Osteocyte (in vitro differentiated cells): ENCODE data around the gene PPP2R2B. TPM values are rescaled to one million over a fixed set of nuclear protein-coding genes. Genes with fewer than 3 reads are reported as not detected.
A peak's percentile ranks its signal among the peaks of the same experiment; 100 is the strongest.
"Not testable (repeated sequence)": the region's sequence is repeated elsewhere in the genome, so short reads cannot be mapped to it uniquely, and the experiment has no call there.

ENCODE experiments used
- DNase-seq: peaks from one replicate; pipeline ENCODE4 v3.0.0; 2021; ENCODE audit warnings: mixed read lengths; ENCODE audit not compliant: unreplicated experiment; ENCODE audit errors: extremely low spot score
- H3K27ac Mint-ChIP-seq: one replicate; pipeline ENCODE4 v1.8.0; 2021; ENCODE audit warnings: mild to moderate bottlenecking, mixed read lengths; ENCODE audit not compliant: unreplicated experiment
- H3K27me3 Mint-ChIP-seq: one replicate; pipeline ENCODE4 v1.8.0; 2021; ENCODE audit warnings: mixed read lengths; ENCODE audit not compliant: unreplicated experiment
- H3K36me3 Mint-ChIP-seq: one replicate; pipeline ENCODE4 v1.8.0; 2021; ENCODE audit warnings: mixed read lengths; ENCODE audit not compliant: unreplicated experiment
- H3K4me1 Mint-ChIP-seq: one replicate; pipeline ENCODE4 v1.8.0; 2021; ENCODE audit warnings: mixed read lengths; ENCODE audit not compliant: unreplicated experiment
- H3K4me3 Mint-ChIP-seq: one replicate; pipeline ENCODE4 v1.8.0; 2021; ENCODE audit warnings: mild to moderate bottlenecking, moderate library complexity, mixed read lengths; ENCODE audit not compliant: unreplicated experiment
- H3K9me3 Mint-ChIP-seq: one replicate; pipeline ENCODE4 v1.8.0; 2021; ENCODE audit warnings: mixed read lengths; ENCODE audit not compliant: unreplicated experiment
- CTCF ChIP-seq: fragments of 200-600 bp; sonication (generic); IDR thresholded peaks from 2 replicates; pipeline ENCODE4 v1.5.0; 2021; ENCODE audit warnings: antibody characterized with exemption, mild to moderate bottlenecking, moderate library complexity
- total RNA-seq: library from RNA; stranded (reverse); gene quantifications from 2 replicates; pipeline ENCODE4 v1.2.1, GENCODE V29; 2021

Gene PPP2R2B
- total RNA-seq, 1 donor from 2014 or later: not detected

GRCh38 chr5:146744068-146744745, 134.3 kb downstream of the PPP2R2B start:
- no peak for DNase-seq
- Mint-ChIP-seq H3K4me1 (peaks cover 5% of the 10 kb centered on the region), H3K27ac (no peak overlapping the region)

DNA sequence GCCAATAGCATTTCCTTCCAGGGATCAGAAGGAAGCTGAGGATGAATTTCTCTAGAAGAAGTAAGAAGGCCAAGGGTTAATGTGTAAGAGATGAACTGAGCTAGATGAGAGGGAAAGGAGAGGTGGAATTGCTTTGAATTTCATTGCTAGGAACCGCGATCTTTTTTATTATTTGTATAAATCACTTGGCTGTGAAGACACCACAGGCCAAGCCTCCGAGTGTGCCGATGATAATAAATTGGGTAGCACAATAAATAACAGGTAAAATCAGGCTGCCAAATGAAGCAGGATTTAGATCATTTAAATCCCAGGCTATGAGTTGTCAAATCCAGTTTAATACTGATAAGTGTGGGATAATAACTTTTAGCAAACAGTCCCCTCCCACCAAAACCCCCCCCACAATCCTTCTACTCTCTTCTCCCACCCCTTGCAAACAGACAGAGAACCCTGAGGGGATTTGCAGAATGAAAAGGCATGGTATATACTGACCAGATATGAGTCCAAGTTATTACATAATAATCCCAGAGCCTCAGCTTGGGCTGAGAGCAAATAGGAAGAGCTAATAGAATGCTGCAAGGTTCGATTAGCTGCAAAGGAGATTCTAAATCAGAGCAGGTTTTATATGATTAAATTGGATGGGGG, 143.5 kb downstream of the PPP2R2B start:
- no peak for TF ChIP-seq CTCF
- no peak overlapping the region for H3K27ac Mint-ChIP-seq
- H3K36me3 Mint-ChIP-seq: no peaks in the 10 kb centered on the region
- H3K4me1 Mint-ChIP-seq: peaks cover 17% of the 10 kb centered on the region
- DNase-seq: no peak
- H3K4me3 Mint-ChIP-seq: no peak overlapping the region
- no peaks in the 10 kb centered on the region for H3K9me3 Mint-ChIP-seq
- peaks cover 2% of the 10 kb centered on the region for H3K27me3 Mint-ChIP-seq

More at GRCh38 chr5:146744068-146744745, 134.3 kb downstream of the PPP2R2B start:
- H3K27me3 Mint-ChIP-seq: peaks cover 2% of the 10 kb centered on the region
- H3K9me3 Mint-ChIP-seq: no peaks in the 10 kb centered on the region
- no peak for TF ChIP-seq CTCF
- H3K36me3 Mint-ChIP-seq: no peaks in the 10 kb centered on the region
- no peak overlapping the region for H3K4me3 Mint-ChIP-seq

- H3K27me3 Mint-ChIP-seq: no peaks in the 10 kb centered on the region
- peaks cover 17% of the 10 kb centered on the region for H3K4me1 Mint-ChIP-seq
- H3K4me3 Mint-ChIP-seq: no peak overlapping the region
- H3K27ac Mint-ChIP-seq: no peak overlapping the region
- TF ChIP-seq CTCF: no peak
- H3K9me3 Mint-ChIP-seq: no peaks in the 10 kb centered on the region
- no peaks in the 10 kb centered on the region for H3K36me3 Mint-ChIP-seq
- no peak for DNase-seq
These were observed 145.6 kb downstream of the PPP2R2B start for GRCh38 chr5:146732962-146733361.

DNA sequence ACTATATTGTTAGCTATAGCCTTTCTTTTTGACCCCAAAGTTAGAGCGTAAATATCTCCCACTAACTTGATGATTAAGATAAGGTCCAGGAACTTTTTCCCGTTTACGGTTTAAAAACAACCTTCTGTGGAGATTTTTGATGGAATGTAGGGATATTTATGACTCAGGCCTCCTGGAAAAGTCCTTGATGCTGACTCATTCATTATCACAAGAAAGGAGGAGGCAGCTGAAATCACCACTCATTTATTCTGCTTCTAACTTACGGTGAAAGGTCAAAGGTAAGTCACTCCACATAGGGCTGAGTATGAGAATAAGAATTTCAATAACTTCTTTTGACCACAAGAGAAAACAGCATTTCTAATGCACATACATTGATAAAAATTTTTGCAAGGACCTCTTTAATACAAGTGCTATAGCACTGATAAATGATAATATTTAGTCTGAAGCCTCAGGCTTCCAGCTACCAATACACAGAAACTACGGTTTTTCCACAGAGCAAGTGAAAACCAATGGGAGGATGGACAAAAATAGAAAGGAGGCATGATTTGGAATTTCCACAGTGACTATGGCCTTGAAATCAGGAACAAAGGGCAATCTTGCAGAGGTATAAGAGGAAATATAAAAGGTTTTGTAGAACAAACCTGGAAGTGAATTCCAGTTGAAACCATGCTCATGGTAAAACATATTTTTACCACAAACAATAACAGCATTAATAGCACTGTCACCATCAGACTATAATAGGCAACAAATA, 146.5 kb downstream of the PPP2R2B start:
- TF ChIP-seq CTCF: no peak
- DNase-seq: no peak
- H3K9me3 Mint-ChIP-seq: no peaks in the 10 kb centered on the region
- H3K4me1 Mint-ChIP-seq: peaks cover 17% of the 10 kb centered on the region
- no peak overlapping the region for H3K4me3 Mint-ChIP-seq
- no peaks in the 10 kb centered on the region for H3K27me3 Mint-ChIP-seq
- H3K36me3 Mint-ChIP-seq: no peaks in the 10 kb centered on the region
- H3K27ac Mint-ChIP-seq: peak overlapping the region; percentile 65

DNA sequence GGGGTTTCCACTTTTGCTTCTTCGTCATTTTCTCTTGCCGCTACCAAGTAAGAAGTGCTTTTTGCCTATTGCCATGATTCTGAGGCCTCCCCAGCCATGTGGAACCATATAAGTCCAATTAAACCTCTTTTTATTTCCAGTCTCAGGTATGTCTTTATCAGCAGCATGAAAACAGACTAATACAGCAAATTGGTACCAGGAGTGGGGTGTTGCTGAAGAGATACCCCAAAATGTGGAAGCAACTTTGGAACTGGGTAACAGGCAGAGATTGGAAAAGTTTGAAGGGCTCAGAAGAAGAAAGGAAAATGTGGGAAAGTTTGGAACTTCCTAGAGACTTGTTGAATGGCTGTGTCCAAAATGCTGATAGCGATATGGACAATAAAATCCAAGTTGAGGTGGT, 149.8 kb downstream of the PPP2R2B start:
- H3K27ac Mint-ChIP-seq, H3K36me3 Mint-ChIP-seq, H3K9me3 Mint-ChIP-seq, H3K27me3 Mint-ChIP-seq, DNase-seq, H3K4me3 Mint-ChIP-seq: not testable (repeated sequence)
- peaks cover 17% of the 10 kb centered on the region for H3K4me1 Mint-ChIP-seq
